Fibroblast of the aortic adventitia (primary cell): ENCODE data around the gene ATXN7. TPM values are rescaled to one million over a fixed set of nuclear protein-coding genes. Genes with fewer than 3 reads are reported as not detected.

Experiments
- DNase-seq: peaks from one replicate; pipeline ENCODE4 v3.0.0-alpha.2; 2010; ENCODE audit warnings: low read depth
- H3K4me3 ChIP-seq: 2 replicates; pipeline ENCODE4 v1.5.1; 2011; ENCODE audit warnings: low read depth, mild to moderate bottlenecking, control low read depth, low read length, moderate library complexity
- CTCF ChIP-seq: IDR thresholded peaks from 2 replicates; pipeline ENCODE4 v1.5.1; 2011; ENCODE audit warnings: mild to moderate bottlenecking, low read length, control low read depth, inconsistent platforms; ENCODE audit not compliant: insufficient read depth
- small RNA-seq: library from RNA; depleted of rRNA; stranded (forward); fragments of <200 nt; gene quantifications from one replicate; pipeline ENCODE3, GENCODE V24; 2012
- total RNA-seq: library from RNA; depleted of rRNA; stranded (reverse); fragments of >200 nt; gene quantifications from 2 replicates; pipeline ENCODE4 v1.2.3, GENCODE V29; 2012; ENCODE audit warnings: low replicate concordance

The ATXN7 gene
- total RNA-seq, 1 donor: 21.0 TPM

- H3K4me3 ChIP-seq: no peak overlapping the region
- DNase-seq: no peak
- TF ChIP-seq CTCF: no peak
Measured at GRCh38 chr3:64046996-64047594, 183.4 kb downstream of the ATXN7 start.

DNA sequence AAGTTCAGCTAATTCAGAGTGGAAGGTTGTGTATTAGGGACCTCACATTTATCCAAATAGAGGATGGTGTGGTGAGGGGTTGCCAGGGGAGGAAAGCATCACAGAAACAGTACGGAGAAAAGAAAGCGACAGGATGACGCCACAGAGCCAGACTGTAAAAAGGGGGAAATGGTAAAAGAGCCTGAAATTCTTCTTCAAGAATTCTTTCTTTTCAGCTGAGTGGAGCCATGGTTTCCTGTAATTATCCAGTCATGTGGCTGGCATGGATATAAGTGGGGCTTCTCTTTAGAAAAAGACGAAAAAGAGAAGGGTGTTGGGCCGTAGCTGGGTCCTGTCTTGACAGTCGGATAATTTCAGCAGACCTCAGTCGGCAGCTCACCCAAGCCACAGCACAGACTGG is 184.1 kb downstream of the ATXN7 start:
- DNase-seq: no peak
- no peak overlapping the region for H3K4me3 ChIP-seq
- TF ChIP-seq CTCF: no peak

- DNase-seq: peak; percentile 53
- no peak overlapping the region for H3K4me3 ChIP-seq
- no peak for TF ChIP-seq CTCF
Measured at GRCh38 chr3:64048631-64049061, 185.0 kb downstream of the ATXN7 start.

DNA sequence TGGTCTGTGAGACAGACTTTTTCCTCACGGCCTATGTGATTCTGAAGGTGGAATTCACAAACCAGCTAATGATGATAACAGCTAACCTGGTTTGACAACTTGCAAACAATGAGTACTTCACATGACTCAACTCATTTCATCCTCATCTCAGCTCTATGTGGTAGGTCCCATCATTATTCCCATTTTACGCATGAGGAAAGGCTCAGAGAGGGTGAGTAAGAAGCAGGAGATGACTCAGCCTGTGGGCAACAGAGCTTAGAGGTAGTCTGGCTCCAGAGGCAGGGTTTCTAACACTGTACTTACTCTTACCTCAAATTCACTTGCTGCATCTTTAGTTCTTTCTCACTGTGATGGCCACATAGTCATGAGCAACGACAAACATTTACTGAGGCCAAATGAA is 185.5 kb downstream of the ATXN7 start:
- no peak for TF ChIP-seq CTCF
- no peak overlapping the region for H3K4me3 ChIP-seq
- DNase-seq: peak; percentile 39

DNA sequence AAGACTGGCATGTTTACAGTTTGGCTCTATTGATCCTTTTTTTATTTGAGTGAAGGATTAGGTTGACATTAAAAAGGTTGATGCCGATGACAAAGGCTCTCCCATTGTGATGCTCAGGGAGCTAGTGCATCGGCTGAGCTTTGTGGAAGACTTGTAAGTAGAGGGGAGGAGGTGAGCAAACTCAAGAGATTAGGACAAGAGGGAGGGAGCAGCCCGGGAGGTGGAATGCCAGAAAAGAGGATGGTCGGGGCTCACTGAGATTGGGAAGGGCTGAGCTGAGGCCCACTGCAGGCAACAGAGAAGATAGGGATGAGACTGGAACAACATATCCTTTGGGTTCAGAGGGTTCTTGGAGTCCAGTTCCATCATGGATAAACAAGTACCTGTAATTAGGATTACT is 186.2 kb downstream of the ATXN7 start:
- no peak for DNase-seq
- TF ChIP-seq CTCF: no peak
- no peak overlapping the region for H3K4me3 ChIP-seq

Small RNAs within 50 kb of the gene (small RNA-seq; reads per million reads assigned to genes)
- not detected for gene SCAANT1

Other genes starting within 250 kb of the ATXN7 start
- not detected in 2 replicates for gene SNTN, start 211.2 kb upstream of the ATXN7 start, total RNA-seq
- gene C3orf49, start 44.6 kb upstream of the ATXN7 start, total RNA-seq: not detected in 2 replicates
- gene THOC7, start 62 bp upstream of the ATXN7 start, total RNA-seq: 44.9 and 68.0 TPM in 2 replicates
- gene SCAANT1, start 48.5 kb downstream of the ATXN7 start, total RNA-seq: not detected in 2 replicates
- 67.1 and 72.8 TPM in 2 replicates for gene PSMD6, start 159.6 kb downstream of the ATXN7 start, total RNA-seq